Lung microvascular endothelial cell (primary cell): ENCODE measurements around the gene PI16. TPM values are rescaled to one million over a fixed set of nuclear protein-coding genes. Genes with fewer than 3 reads are reported as not detected.
A peak's percentile ranks its signal among the peaks of the same experiment; 100 is the strongest.
"Not testable (repeated sequence)": the region's sequence is repeated elsewhere in the genome, so short reads cannot be mapped to it uniquely, and the experiment has no call there.

Experiments
- DNase-seq, 2 donors: peaks; one replicate each; pipeline versions ENCODE4 v3.0.0 to v3.0.0-alpha.2; 2010; ENCODE audit warnings: low read depth in 2 of 2
- total RNA-seq: library from RNA; depleted of rRNA; stranded (reverse); fragments of >200 nt; gene quantifications from 2 replicates; pipeline ENCODE4 v1.2.1, GENCODE V29; 2014

PI16 gene
- total RNA-seq, 1 donor from 2014 or later, result not detected

DNA sequence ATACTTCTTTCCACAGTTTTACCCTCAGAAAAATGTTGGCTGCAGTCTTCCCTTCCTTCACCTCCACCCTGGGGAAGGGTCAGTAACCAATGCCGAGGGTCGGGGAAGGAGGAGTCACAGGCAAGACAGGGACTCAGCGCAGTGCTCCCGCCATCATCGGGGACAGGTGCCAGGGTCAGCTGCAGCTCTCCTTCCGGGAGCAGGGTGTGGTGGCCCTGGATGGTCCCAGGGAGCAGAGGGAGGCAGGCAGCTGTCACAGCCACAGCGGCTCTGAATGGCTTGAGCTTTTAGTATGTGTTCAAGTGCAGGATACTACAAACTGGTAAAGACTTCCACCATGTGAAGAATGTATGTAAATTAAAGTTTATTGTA, 26.0 kb upstream of the PI16 start:
- no peak for DNase-seq

GRCh38 chr6:36929152-36929551, 25.4 kb upstream of the PI16 start:
- no peak for DNase-seq

GRCh38 chr6:36929607-36930006, 24.9 kb upstream of the PI16 start:
- peak in 1 of 2 donors; percentile 42 for DNase-seq

DNA sequence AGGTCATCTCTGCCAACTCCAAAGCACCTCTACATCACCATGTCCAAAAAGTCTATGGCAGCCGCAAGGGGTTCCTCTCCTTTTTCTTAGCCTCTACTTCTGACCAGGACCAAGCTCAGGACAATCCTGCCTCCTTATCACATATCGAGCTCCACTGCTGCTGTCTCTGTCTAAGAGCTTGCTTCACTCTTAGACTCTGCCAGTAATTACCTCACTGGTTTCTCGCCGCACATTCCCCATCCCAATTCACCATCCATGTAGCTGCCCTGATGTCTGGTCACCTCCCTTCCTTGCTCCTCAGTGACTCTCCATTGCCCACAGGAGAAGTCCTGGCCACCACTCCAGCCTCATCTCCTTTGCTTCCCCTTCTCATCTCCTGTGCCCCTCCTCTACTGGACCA, 24.1 kb upstream of the PI16 start:
- no peak for DNase-seq

GRCh38 chr6:36933102-36933501, 21.4 kb upstream of the PI16 start:
- DNase-seq, result peak in 1 of 2 donors; percentile 57

DNA sequence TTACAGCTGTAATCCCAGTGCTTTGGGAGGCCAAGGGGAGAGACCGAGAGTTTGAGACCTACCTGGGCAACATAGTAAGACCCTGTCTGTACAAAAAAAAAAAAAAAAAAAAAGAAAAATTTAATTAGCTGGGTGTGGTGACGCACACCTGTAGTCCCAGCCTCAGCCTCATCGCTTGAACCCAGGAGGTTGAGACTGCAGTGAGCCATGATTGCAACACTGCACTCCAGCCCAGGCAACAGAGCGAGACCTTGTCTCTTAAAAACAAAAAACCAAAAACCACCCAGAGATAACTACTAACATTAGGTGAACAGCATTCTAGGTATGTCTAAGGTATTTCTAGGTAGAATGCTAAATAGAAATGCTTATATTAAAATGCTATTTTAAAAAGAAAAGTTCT, 21.0 kb upstream of the PI16 start:
- DNase-seq, result no peak

DNA sequence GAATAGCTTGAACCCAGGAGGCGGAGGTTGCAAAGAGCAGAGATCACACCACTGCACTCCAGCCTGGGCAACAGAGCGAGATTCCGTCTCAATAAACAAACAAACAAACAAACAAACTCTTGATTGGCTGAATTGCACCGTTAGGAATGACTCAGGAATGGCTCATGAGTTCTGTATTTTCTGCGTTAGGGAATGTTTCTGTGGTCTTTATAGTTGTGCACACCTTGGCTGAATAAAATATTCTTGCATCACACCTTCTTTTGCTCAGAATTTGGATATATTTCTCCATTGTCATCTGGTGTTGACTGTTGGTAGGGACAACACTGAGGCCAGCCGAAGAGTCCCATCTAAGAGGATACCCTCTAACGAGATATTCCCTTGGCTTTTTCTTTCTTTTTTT, 19.6 kb upstream of the PI16 start:
- DNase-seq, result no peak

DNA sequence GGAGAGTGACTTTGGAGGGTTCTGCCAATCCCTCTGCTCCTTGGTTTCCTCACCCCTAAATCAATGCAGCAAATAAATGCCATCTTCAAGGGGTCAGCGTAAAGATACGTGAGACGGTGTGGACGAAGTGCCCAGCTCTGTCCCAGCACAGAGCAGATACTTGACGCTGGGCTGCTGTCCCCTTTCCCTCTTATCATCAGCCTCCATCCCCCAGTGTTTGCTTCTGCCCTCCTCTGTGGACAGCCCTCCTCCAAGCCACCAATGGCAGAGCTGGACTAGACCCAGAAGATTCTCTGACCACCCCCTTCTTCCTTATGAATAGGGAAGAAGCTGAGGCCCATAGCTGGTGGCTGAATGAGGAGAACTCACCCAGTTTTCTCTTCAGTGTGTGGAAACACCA, 17.7 kb upstream of the PI16 start:
- DNase-seq, result no peak

DNA sequence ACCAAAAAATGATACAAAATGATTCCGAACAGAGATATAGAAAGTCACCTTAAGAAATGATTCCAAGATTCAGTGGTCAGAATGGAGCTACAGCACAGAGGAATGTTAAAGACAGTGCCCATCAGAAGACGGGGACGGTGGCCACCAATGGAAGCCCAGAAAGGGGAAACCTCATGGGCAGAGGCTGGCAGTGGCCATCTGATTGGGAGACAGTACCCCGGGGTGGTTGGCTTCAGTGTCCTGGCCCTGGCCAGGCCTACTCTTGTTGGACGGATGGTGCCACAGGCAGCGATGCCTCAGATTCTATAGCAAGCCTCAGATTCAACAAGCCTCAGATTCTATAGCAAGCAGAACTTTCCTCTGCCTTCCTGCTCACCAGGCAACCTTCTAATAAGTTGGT, 16.6 kb upstream of the PI16 start:
- no peak for DNase-seq

DNA sequence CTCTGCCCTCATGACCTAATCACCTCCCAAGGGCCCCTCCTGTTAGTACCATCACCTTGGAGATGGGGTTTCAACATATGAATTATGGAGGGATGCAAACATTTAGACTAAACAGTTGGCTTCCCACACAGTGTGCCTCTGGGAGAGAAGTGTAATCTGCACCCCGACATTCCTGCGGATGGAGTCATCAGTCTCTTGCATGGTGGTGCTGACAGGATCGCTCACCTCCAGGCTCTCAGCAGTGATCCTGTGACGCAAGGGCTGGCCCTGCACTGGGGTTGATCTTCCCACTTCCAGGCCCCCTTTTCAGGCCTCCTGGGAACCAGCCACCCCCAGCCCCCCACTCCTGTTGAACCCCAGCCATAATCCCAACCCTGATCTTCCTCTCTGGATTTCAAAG, 16.0 kb upstream of the PI16 start:
- no peak for DNase-seq

DNA sequence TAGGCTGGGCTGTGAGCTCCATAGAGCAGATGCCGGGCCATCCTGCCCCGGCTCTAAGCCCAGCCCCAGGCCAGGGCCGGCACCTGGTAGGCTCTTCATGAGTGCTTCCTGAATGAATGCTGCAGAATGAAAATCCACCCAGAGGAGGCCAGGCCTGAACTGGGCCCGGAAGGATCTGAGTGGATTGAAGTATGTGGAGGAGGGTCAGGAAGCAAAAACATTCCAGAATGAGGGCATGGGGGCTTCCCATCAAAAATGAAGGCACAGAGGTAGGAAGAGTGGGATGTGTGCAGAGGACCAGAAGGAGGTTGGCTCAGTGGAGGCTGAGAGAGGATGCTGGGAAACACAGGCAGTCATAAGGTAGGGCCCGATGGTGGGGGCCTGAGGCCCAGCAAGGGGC, 15.5 kb upstream of the PI16 start:
- not testable (repeated sequence) for DNase-seq

DNA sequence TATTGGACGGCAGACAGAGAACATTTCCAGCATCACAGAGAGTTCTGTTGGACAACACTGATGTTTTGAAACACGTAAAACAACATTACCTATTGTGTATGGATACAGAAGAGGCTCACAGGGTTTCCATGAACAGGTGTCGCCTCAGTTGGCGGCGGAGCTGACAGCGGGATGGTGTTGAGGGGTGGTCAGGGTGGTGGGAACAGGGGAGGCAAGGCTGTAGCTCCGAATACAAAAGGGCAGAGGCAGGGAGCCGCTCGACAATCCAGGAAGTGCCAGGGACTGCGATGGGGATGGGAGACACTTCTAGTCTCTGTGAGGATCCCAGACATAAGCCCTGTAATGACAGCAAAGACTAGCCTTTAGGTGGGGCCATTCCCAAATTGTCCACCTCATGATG, 14.5 kb upstream of the PI16 start:
- DNase-seq, result no peak

GRCh38 chr6:36941561-36941960, 13.0 kb upstream of the PI16 start:
- DNase-seq, result not testable (repeated sequence)

- DNase-seq, result not testable (repeated sequence)
Measured at GRCh38 chr6:36942329-36942728, 12.2 kb upstream of the PI16 start.

DNA sequence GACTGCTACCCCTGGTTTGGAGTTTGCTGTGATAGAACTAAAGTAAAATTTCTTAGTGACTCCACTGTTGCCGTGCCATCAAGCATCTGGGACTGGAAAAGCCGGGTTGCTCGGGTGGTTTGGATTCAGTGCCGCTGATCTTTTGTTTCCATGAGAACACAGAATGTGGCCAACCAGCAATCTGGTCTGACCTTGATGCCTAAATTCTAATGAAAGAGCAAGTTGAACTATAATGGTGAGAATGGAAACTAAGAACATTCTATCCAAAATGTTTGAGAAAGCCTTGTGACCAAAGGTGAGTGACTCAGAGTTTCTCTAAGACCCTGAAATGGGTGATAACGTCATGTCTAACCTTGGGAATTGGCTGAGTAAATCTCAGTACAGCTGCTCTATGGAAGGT, 9.9 kb upstream of the PI16 start:
- DNase-seq, result no peak

GRCh38 chr6:36945301-36945700, 9.2 kb upstream of the PI16 start:
- peak in 1 of 2 donors; percentile 65 for DNase-seq

- DNase-seq, result no peak
Measured at GRCh38 chr6:36946526-36946925, 8.0 kb upstream of the PI16 start.

GRCh38 chr6:36947570-36948351, 6.8 kb upstream of the PI16 start:
- DNase-seq, result peak in 1 of 2 donors; percentile 39

GRCh38 chr6:36949076-36949475, 5.5 kb upstream of the PI16 start:
- DNase-seq, result not testable (repeated sequence)

DNA sequence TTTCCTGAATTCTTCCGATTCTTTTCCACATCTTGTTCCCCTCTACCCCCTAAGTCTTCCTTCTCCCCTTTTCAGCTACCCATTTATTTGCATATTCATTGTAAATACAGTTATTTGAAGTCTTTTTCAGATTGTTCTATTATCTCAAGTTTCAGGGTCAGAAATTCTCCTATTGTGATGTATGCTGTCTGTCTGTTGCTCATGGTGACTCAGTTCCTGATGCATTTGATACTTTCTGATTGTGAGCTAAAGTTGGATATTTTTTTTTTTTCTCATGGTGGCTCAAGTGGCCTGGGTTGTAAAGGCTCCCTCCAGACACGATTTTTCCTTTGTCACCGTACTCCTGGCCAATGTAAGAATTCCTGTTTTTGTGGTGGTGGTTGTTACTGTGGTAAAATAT, 4.9 kb upstream of the PI16 start:
- DNase-seq, result peak; percentile 61 to 90

DNA sequence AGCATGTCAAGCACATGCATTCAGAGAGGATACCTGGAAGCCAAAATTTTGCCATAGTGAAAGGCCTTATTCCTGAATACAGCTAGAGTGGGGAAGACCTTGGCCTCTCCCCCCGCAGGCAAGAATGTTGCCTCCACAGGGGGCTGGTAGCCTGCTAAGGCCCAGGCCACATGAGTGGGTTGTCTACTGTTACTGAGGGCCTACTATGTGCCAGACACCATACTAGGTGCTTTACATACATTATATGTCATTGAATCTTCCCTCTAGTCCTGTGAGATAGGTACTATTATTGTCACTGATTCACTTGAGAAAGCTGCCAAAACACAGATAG, 642 bp upstream of the PI16 start:
- DNase-seq, result no peak

DNA sequence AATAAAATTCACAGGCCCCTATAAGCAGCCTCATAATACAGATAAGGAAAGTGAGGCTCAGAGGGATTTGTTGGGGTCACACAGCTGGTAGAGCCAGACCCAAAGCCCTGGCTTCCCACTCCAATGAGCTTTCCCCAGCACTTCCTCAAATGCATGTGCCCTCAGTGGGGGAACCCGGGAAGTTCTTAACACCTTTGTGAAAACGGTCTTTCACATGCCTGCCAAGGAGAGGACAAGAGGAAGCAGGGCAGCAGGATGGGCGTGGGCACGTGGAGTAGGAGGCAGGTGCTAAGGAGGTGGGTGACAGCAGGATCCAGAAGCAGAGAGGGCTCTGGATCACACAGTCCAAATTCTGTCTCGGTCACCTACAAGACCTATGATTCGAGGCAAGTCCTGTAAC, 598 bp downstream of the PI16 start:
- DNase-seq, result no peak

- peak; percentile 36 to 48 for DNase-seq
Measured at GRCh38 chr6:36955671-36956445, 1.3 kb downstream of the PI16 start.
